IMR-90 (cell line): ENCODE results near the gene CLMP. TPM values are rescaled to one million over a fixed set of nuclear protein-coding genes. Genes with fewer than 3 reads are reported as not detected.

ENCODE experiments used
- ATAC-seq: fragments of 200-7000 bp; cut with Tn5 transposase; 2 replicates; pipeline ENCODE4 v1.9.1; 2020; ENCODE audit warnings: low read depth, mild to moderate bottlenecking, moderate library complexity
- BruUV-seq: library from RNA; stranded (reverse); fragments of 400-500 nt; replicated peaks from 2 replicates; lab custom pipeline; 2021; lab: Mats Ljungman, UMichigan
- CTCF ChIA-PET: fragments of 300-600 bp; formaldehyde crosslinking; extraction: SDS; loops from one replicate; lab custom pipeline; 2021; ENCODE audit warnings: antibody characterized with exemption; lab: Yijun Ruan, JAX
- POLR2A ChIA-PET: fragments of 300-600 bp; sonication (Branson Sonifier 250); formaldehyde crosslinking; loops from one replicate; lab custom pipeline; 2022; ENCODE audit warnings: antibody characterized with exemption; ENCODE audit not compliant: unreplicated experiment; lab: Charles Lee
- DNase-seq: peaks from one replicate; pipeline ENCODE4 v3.0.0; 2013
- H2AFZ ChIP-seq: replicated peaks from 2 replicates; pipeline ENCODE3; 2013; ENCODE audit warnings: low read length, mild to moderate bottlenecking; ENCODE audit not compliant: poor library complexity
- H2AK5ac ChIP-seq: 2 replicates; pipeline ENCODE4 v1.6.1; 2013; ENCODE audit warnings: low read depth, low read length, inconsistent platforms
- H2AK9ac ChIP-seq: replicated peaks from 2 replicates; pipeline ENCODE3; 2013; ENCODE audit warnings: mild to moderate bottlenecking, low read depth, low read length, moderate library complexity; ENCODE audit not compliant: poor library complexity
- H2BK120ac ChIP-seq: 2 replicates; pipeline ENCODE4 v1.6.1; 2013; ENCODE audit warnings: low read depth, low read length, inconsistent platforms
- H2BK15ac ChIP-seq: 3 replicates; pipeline ENCODE4 v1.6.1; 2013; ENCODE audit warnings: low read depth, low read length, inconsistent platforms
- H2BK20ac ChIP-seq: 2 replicates; pipeline ENCODE4 v1.6.1; 2013; ENCODE audit warnings: low read depth, mild to moderate bottlenecking, inconsistent platforms, low read length, moderate library complexity
- H2BK5ac ChIP-seq: 2 replicates; pipeline ENCODE4 v1.6.1; 2013; ENCODE audit warnings: mild to moderate bottlenecking, low read depth, low read length, inconsistent platforms; ENCODE audit not compliant: poor library complexity, severe bottlenecking
- H3K14ac ChIP-seq: replicated peaks from 2 replicates; pipeline ENCODE4 v1.6.1; 2013; ENCODE audit warnings: low read depth, low read length, inconsistent platforms
- H3K18ac ChIP-seq: 2 replicates; pipeline ENCODE4 v1.6.1; 2013; ENCODE audit warnings: low read depth, low read length, control low read depth
- H3K23ac ChIP-seq: 2 replicates; pipeline ENCODE4 v1.6.1; 2013; ENCODE audit warnings: low read depth, low read length, inconsistent platforms
- H3K27ac ChIP-seq: 2 replicates; pipeline ENCODE4 v1.5.1; 2013; ENCODE audit warnings: mild to moderate bottlenecking, control low read depth, low read length; ENCODE audit not compliant: insufficient read depth
- H3K27me3 ChIP-seq: 2 replicates; pipeline ENCODE4 v1.6.1; 2013; ENCODE audit warnings: low read length; ENCODE audit not compliant: control insufficient read depth, insufficient read depth
- H3K36me3 ChIP-seq: 2 replicates; pipeline ENCODE4 v1.6.1; 2013; ENCODE audit warnings: low read length, mixed read lengths; ENCODE audit not compliant: control insufficient read depth, insufficient read depth
- H3K4ac ChIP-seq: 2 replicates; pipeline ENCODE4 v1.6.1; 2013; ENCODE audit warnings: low read depth, low read length, inconsistent platforms
- H3K4me1 ChIP-seq: 2 replicates; pipeline ENCODE4 v1.6.1; 2013; ENCODE audit warnings: low read length, mixed read lengths; ENCODE audit not compliant: control insufficient read depth, insufficient read depth
- H3K4me2 ChIP-seq: 2 replicates; pipeline ENCODE4 v1.6.1; 2013; ENCODE audit warnings: low read depth, mild to moderate bottlenecking, control low read depth, low read length, moderate library complexity
- H3K4me3 ChIP-seq: 2 replicates; pipeline ENCODE4 v1.5.1; 2013; ENCODE audit warnings: low read depth, mild to moderate bottlenecking, control low read depth, low read length, moderate library complexity; ENCODE audit not compliant: insufficient read depth
- H3K56ac ChIP-seq: 2 replicates; pipeline ENCODE4 v1.6.1; 2013; ENCODE audit warnings: low read length, inconsistent platforms; ENCODE audit not compliant: insufficient read depth; ENCODE audit errors: extremely low read depth
- H3K79me1 ChIP-seq, 2 experiments: 2 replicates each; pipeline ENCODE4 v1.6.1; 2013; ENCODE audit warnings: low read length in 2 of 2, inconsistent platforms in 1 of 2, low read depth in 1 of 2
- H3K9ac ChIP-seq: 2 replicates; pipeline ENCODE4 v1.6.1; 2013; ENCODE audit warnings: low read depth, low read length, control low read depth
- H3K9me1 ChIP-seq: 2 replicates; pipeline ENCODE4 v1.6.1; 2013; ENCODE audit warnings: low read length, inconsistent platforms; ENCODE audit not compliant: insufficient read depth
- H3K9me3 ChIP-seq: 2 replicates; pipeline ENCODE4 v1.6.1; 2013; ENCODE audit warnings: low read length; ENCODE audit not compliant: control insufficient read depth, insufficient read depth
- H4K20me1 ChIP-seq: 2 replicates; pipeline ENCODE4 v1.6.1; 2013; ENCODE audit warnings: low read length, inconsistent platforms; ENCODE audit not compliant: insufficient read depth
- H4K5ac ChIP-seq: 2 replicates; pipeline ENCODE4 v1.6.1; 2013; ENCODE audit warnings: mild to moderate bottlenecking, low read depth, low read length, control low read depth
- H4K8ac ChIP-seq, 2 experiments: 2 replicates each; pipeline ENCODE4 v1.6.1; 2013; ENCODE audit warnings: low read depth in 2 of 2, low read length in 2 of 2, control low read depth in 1 of 2, inconsistent platforms in 1 of 2
- H4K91ac ChIP-seq: 2 replicates; pipeline ENCODE4 v1.6.1; 2013; ENCODE audit warnings: low read depth, low read length, inconsistent platforms; ENCODE audit not compliant: insufficient read depth
- BHLHE40 ChIP-seq: fragments of 150-350 bp; IDR thresholded peaks from 2 replicates; pipeline ENCODE4 v1.6.1; 2016; ENCODE audit warnings: mild to moderate bottlenecking, low read depth, low read length
- CEBPB ChIP-seq: IDR thresholded peaks from 2 replicates; pipeline ENCODE4 v1.6.1; 2012; ENCODE audit warnings: low read depth, low read length, improper control_type of control experiment
- CHD1 ChIP-seq: IDR thresholded peaks from 2 replicates; pipeline ENCODE4 v1.6.1; 2012; ENCODE audit warnings: low read depth, low read length, improper control_type of control experiment
- CTCF ChIP-seq: conservative IDR thresholded peaks from 2 replicates; pipeline ENCODE4 v1.5.1; 2012; ENCODE audit warnings: mild to moderate bottlenecking, low read depth, low read length, improper control_type of control experiment
- FOS ChIP-seq: fragments of 150-350 bp; IDR thresholded peaks from 2 replicates; pipeline ENCODE4 v1.6.1; 2016; ENCODE audit warnings: low read depth, low read length
- MAFK ChIP-seq: IDR thresholded peaks from 2 replicates; pipeline ENCODE4 v1.6.1; 2012; ENCODE audit warnings: low read depth, low read length, improper control_type of control experiment
- MAZ ChIP-seq: IDR thresholded peaks from 2 replicates; pipeline ENCODE4 v1.6.1; 2012; ENCODE audit warnings: low read depth, mild to moderate bottlenecking, low read length, improper control_type of control experiment, moderate library complexity, borderline replicate concordance
- MXI1 ChIP-seq: IDR thresholded peaks from 2 replicates; pipeline ENCODE4 v1.6.1; 2012; ENCODE audit warnings: low read depth, mild to moderate bottlenecking, low read length, moderate library complexity, borderline replicate concordance
- NFE2L2 ChIP-seq: fragments of 150-350 bp; IDR thresholded peaks from 2 replicates; pipeline ENCODE4 v1.6.1; 2016; ENCODE audit warnings: low read depth, mild to moderate bottlenecking, low read length
- POLR2A ChIP-seq: IDR thresholded peaks from 2 replicates; pipeline ENCODE4 v1.6.1; 2012; ENCODE audit warnings: mild to moderate bottlenecking, low read depth, low read length
- RAD21 ChIP-seq: IDR thresholded peaks from 2 replicates; pipeline ENCODE4 v1.6.1; 2012; ENCODE audit warnings: low read length, improper control_type of control experiment
- RCOR1 ChIP-seq: IDR thresholded peaks from 2 replicates; pipeline ENCODE4 v1.6.1; 2012; ENCODE audit warnings: mild to moderate bottlenecking, low read length, improper control_type of control experiment; ENCODE audit not compliant: insufficient replicate concordance
- RFX5 ChIP-seq: IDR thresholded peaks from 2 replicates; pipeline ENCODE4 v1.8.0; 2012; ENCODE audit warnings: low read depth, mild to moderate bottlenecking, low read length, moderate library complexity
- SMC3 ChIP-seq: fragments of 150-350 bp; IDR thresholded peaks from 2 replicates; pipeline ENCODE4 v1.6.1; 2016; ENCODE audit warnings: low read depth, mild to moderate bottlenecking, antibody characterized with exemption, low read length, moderate library complexity
- USF2 ChIP-seq: fragments of 150-350 bp; IDR thresholded peaks from 2 replicates; pipeline ENCODE4 v1.6.1; 2017; ENCODE audit warnings: mild to moderate bottlenecking, antibody characterized with exemption, low read length, low read depth
- WGBS, 2 experiments: methylation state at CpG; one replicate each; pipeline versions ENCODE4 v1.1.5 to v1.1.7; 2013; ENCODE audit warnings: missing lambda C conversion rate in 2 of 2; ENCODE audit not compliant: insufficient read length in 1 of 2; ENCODE audit errors: extremely low coverage in 2 of 2; 5-methylcytosine and 5-hydroxymethylcytosine counted together
- dilution Hi-C: fragments of 300-500 bp; cut with HindIII; formaldehyde crosslinking; loops from one replicate; pipeline ENCODE4 v1.14.3; 2018; ENCODE audit warnings: low sequenced_read_pairs; ENCODE audit not compliant: unreplicated experiment
- in situ Hi-C: fragments of 300-500 bp; cut with MboI; formaldehyde crosslinking; loops from 3 replicates; pipeline ENCODE4 v1.14.3; 2019; ENCODE audit warnings: low sequenced_read_pairs, inconsistent platforms, mixed read lengths
- intact Hi-C: fragments of 100-400 bp; cut with micrococcal nuclease; formaldehyde crosslinking; loops from 2 replicates; pipeline ENCODE4 v1.10.0; 2022
- polyA plus RNA-seq, 3 experiments: library from polyadenylated mRNA; depleted of rRNA; stranded (reverse); fragments of >200 nt; gene quantifications; 2 replicates each; pipeline ENCODE4 v1.2.3, GENCODE V29; 2012; ENCODE audit warnings: low replicate concordance in 1 of 3
- total RNA-seq: library from RNA; depleted of rRNA; stranded (reverse); fragments of >200 nt; gene quantifications from 2 replicates; pipeline ENCODE4 v1.2.3, GENCODE V29; 2012
- TF ChIP-seq, protein P1 (sequence below): fragments of 150-350 bp; IDR thresholded peaks from 2 replicates; pipeline ENCODE4 v1.6.1; 2016; ENCODE audit warnings: low read depth, mild to moderate bottlenecking, low read length, moderate library complexity, borderline replicate concordance

The CLMP gene
- total and polyA plus RNA-seq, 2 of the 4 experiments (the other 2 are of a cell fraction) = 54.7 to 95.7 TPM

DNA sequence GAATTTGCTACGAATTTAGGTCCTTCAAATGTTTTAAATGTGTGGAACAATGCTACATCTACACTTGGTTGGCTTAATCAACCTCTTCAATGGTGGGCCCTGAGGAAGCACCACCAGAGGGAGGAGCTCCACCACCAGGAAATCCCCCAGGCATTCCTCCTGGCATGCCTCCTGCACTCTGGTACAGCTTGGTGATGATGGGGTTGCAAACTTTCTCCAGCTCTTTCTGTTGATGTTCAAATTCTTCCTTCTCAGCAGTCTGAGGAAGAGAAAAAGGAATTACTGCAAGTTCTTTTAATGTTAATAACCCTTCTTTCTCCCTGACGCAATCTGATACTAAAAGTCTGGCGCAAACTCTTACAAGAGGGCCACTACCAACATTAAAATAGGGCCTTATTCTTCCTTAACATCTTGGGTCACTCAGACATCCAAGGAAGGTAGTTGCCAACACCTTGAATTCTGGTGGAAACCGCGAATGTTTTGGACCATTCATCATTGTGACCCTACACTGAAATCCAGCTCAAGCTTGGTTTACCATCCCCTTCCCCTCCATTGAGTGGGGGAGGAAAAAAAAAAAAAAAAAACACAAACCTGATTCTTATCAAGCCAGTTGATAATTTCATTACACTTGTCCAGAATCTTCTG, 137.3 kb downstream of the CLMP start:
- no peak overlapping the region for H3K4me3 ChIP-seq
- in situ Hi-C loops = no loop called here
- POLR2A ChIA-PET = no interaction called here

More for the DNA sequence above, 137.3 kb downstream of the CLMP start:
- Histone ChIP-seq H4K8ac (no peak overlapping the region), H3K4me1 (no peaks in the 10 kb centered on the region; the same call in 1 of the 2 replicates), H3K36me3 (peaks cover 61% of the 10 kb centered on the region), H3K79me1 (peaks cover 25 to 36% of the 10 kb centered on the region in 2 experiments; a peak in 3 of 4 replicates), H4K20me1 (peaks cover 89% of the 10 kb centered on the region), H2AK9ac (no peak overlapping the region), H3K9me1 (peaks cover 6% of the 10 kb centered on the region; the same call in 1 of the 2 replicates), H3K56ac (no peak overlapping the region), H4K5ac (no peak overlapping the region), H2BK5ac (no peak overlapping the region), H2BK120ac (no peak overlapping the region), H3K4me2 (no peak overlapping the region), H2AFZ (no peak overlapping the region), H3K9me3 (no peaks in the 10 kb centered on the region), H3K27me3 (no peaks in the 10 kb centered on the region), H3K4ac (no peak overlapping the region), H3K23ac (peak overlapping the region; percentile 20; the same call in 1 of the 2 replicates), H3K14ac (no peak overlapping the region), H4K91ac (no peak overlapping the region), H2BK20ac (no peak overlapping the region), H3K27ac (no peak overlapping the region), H3K9ac (no peak overlapping the region; the same call in 1 of the 2 replicates), H2BK15ac (no peak overlapping the region), H2AK5ac (no peak overlapping the region), H3K18ac (no peak overlapping the region)
- DNase-seq (no peak), ATAC-seq (no peak)
- WGBS, 2 experiments = no CpG with 5 or more reads among the region's 5 CpGs
- no TSS peak for BruUV-seq
- dilution Hi-C loops = no loop called here
- intact Hi-C loops = no loop called here
- CTCF ChIA-PET = no interaction called here
- TF ChIP-seq RCOR1 (no peak), MAZ (no peak), MAFK (no peak), POLR2A (no peak), SMC3 (no peak), RFX5 (no peak), MXI1 (no peak), RAD21 (no peak), CEBPB (no peak), CHD1 (no peak), CTCF (no peak), USF2 (no peak), BHLHE40 (no peak), NFE2L2 (no peak), FOS (no peak)
- TF ChIP-seq, protein P1, sequence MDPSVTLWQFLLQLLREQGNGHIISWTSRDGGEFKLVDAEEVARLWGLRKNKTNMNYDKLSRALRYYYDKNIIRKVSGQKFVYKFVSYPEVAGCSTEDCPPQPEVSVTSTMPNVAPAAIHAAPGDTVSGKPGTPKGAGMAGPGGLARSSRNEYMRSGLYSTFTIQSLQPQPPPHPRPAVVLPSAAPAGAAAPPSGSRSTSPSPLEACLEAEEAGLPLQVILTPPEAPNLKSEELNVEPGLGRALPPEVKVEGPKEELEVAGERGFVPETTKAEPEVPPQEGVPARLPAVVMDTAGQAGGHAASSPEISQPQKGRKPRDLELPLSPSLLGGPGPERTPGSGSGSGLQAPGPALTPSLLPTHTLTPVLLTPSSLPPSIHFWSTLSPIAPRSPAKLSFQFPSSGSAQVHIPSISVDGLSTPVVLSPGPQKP = no peak
